Measurements from ENCODE around the gene APOBEC4.

GRCh38 chr1:183673605-183674323 lies 20.6 kb upstream of the APOBEC4 start:
- no peak for TF ChIP-seq ZNF274 (IDR thresholded peaks at IDR 0.05; ENCODE audit: low read depth, low read length)
- TF ChIP-seq YY1 (IDR thresholded peaks at IDR 0.05; ENCODE audit: insufficient read depth, insufficient read length): no peak
